H9 (cell line): ENCODE data around the gene PDZD2. TPM values are rescaled to one million over a fixed set of nuclear protein-coding genes. Genes with fewer than 3 reads are reported as not detected.

Experiments
- DNase-seq: peaks from one replicate; pipeline ENCODE4 v3.0.0-alpha.2; 2017
- H2AFZ ChIP-seq: one replicate; pipeline ENCODE4 v1.6.1; 2013; ENCODE audit warnings: mild to moderate bottlenecking, low read length, control low read depth, moderate library complexity
- H2AK5ac ChIP-seq: 2 replicates; pipeline ENCODE4 v1.6.1; 2013; ENCODE audit warnings: low read length, control low read depth, mixed read lengths; ENCODE audit not compliant: insufficient read length
- H2BK120ac ChIP-seq: one replicate; pipeline ENCODE4 v1.6.1; 2013; ENCODE audit warnings: low read depth, mild to moderate bottlenecking, low read length, control low read depth, inconsistent platforms; ENCODE audit not compliant: poor library complexity, severe bottlenecking
- H2BK12ac ChIP-seq: 2 replicates; pipeline ENCODE4 v1.6.1; 2013; ENCODE audit warnings: low read length, control low read depth, mixed read lengths, low read depth; ENCODE audit not compliant: insufficient read length
- H2BK15ac ChIP-seq: 2 replicates; pipeline ENCODE4 v1.6.1; 2013; ENCODE audit warnings: low read depth, low read length, control low read depth
- H2BK20ac ChIP-seq: one replicate; pipeline ENCODE4 v1.6.1; 2013; ENCODE audit warnings: low read depth, mild to moderate bottlenecking, low read length, control low read depth, inconsistent platforms; ENCODE audit not compliant: poor library complexity, severe bottlenecking
- H2BK5ac ChIP-seq: 2 replicates; pipeline ENCODE4 v1.6.1; 2013; ENCODE audit warnings: low read length, control low read depth, mixed read lengths; ENCODE audit not compliant: insufficient read length
- H3K14ac ChIP-seq: 2 replicates; pipeline ENCODE4 v1.6.1; 2013; ENCODE audit warnings: low read length, control low read depth; ENCODE audit not compliant: insufficient read depth
- H3K18ac ChIP-seq: 2 replicates; pipeline ENCODE4 v1.6.1; 2013; ENCODE audit warnings: low read depth, mild to moderate bottlenecking, mixed read lengths, low read length, control low read depth; ENCODE audit not compliant: insufficient read length
- H3K23ac ChIP-seq: 2 replicates; pipeline ENCODE4 v1.6.1; 2013; ENCODE audit warnings: low read length, control low read depth, mixed read lengths, low read depth; ENCODE audit not compliant: insufficient read length
- H3K23me2 ChIP-seq: 2 replicates; pipeline ENCODE4 v1.6.1; 2013; ENCODE audit warnings: low read depth, mild to moderate bottlenecking, mixed read lengths, low read length, control low read depth; ENCODE audit not compliant: insufficient read length, poor library complexity, severe bottlenecking
- H3K27ac ChIP-seq: 2 replicates; pipeline ENCODE4 v1.5.1; 2013; ENCODE audit warnings: low read length, control low read depth, mixed read lengths, low read depth; ENCODE audit not compliant: insufficient read length
- H3K27me3 ChIP-seq: 2 replicates; pipeline ENCODE4 v1.6.1; 2013; ENCODE audit warnings: low read length, control low read depth, inconsistent platforms; ENCODE audit not compliant: insufficient read depth
- H3K4ac ChIP-seq: 2 replicates; pipeline ENCODE4 v1.6.1; 2013; ENCODE audit warnings: low read depth, mild to moderate bottlenecking, control low read depth, inconsistent platforms, low read length, moderate library complexity
- H3K4me1 ChIP-seq: 2 replicates; pipeline ENCODE4 v1.6.1; 2013; ENCODE audit warnings: low read length, control low read depth, inconsistent platforms; ENCODE audit not compliant: insufficient read depth
- H3K4me2 ChIP-seq: 2 replicates; pipeline ENCODE4 v1.6.1; 2013; ENCODE audit warnings: low read length, control low read depth, mixed read lengths; ENCODE audit not compliant: insufficient read length, insufficient read depth
- H3K56ac ChIP-seq: 2 replicates; pipeline ENCODE4 v1.6.1; 2013; ENCODE audit warnings: low read depth, mild to moderate bottlenecking, mixed read lengths, low read length, control low read depth; ENCODE audit not compliant: insufficient read length
- H3K79me1 ChIP-seq: 2 replicates; pipeline ENCODE4 v1.6.1; 2013; ENCODE audit warnings: low read depth, mild to moderate bottlenecking, moderate library complexity, low read length, control low read depth, inconsistent platforms; ENCODE audit not compliant: insufficient read depth, poor library complexity, severe bottlenecking
- H3K79me2 ChIP-seq: 2 replicates; pipeline ENCODE4 v1.6.1; 2013; ENCODE audit warnings: low read length, control low read depth, inconsistent platforms; ENCODE audit not compliant: insufficient read depth
- H3K9ac ChIP-seq: 2 replicates; pipeline ENCODE4 v1.6.1; 2013; ENCODE audit warnings: low read length, control low read depth, mixed read lengths; ENCODE audit not compliant: insufficient read length; ENCODE audit errors: extremely low read depth
- H3K9me3 ChIP-seq: one replicate; pipeline ENCODE4 v1.6.1; 2013; ENCODE audit warnings: low read depth, low read length, inconsistent platforms; ENCODE audit not compliant: control insufficient read depth
- H3T11ph ChIP-seq: one replicate; pipeline ENCODE4 v1.6.1; 2013; ENCODE audit warnings: mild to moderate bottlenecking, low read length, control low read depth, inconsistent platforms
- H4K20me1 ChIP-seq: one replicate; pipeline ENCODE4 v1.6.1; 2013; ENCODE audit not compliant: control insufficient read depth, insufficient read length, insufficient read depth
- H4K5ac ChIP-seq: 2 replicates; pipeline ENCODE4 v1.6.1; 2013; ENCODE audit warnings: low read depth, mild to moderate bottlenecking, mixed read lengths, low read length, control low read depth; ENCODE audit not compliant: insufficient read length
- H4K8ac ChIP-seq: replicated peaks from 2 replicates; pipeline ENCODE4 v1.6.1; 2013; ENCODE audit warnings: low read length, control low read depth, mixed read lengths, low read depth; ENCODE audit not compliant: insufficient read length
- H4K91ac ChIP-seq: 2 replicates; pipeline ENCODE4 v1.6.1; 2013; ENCODE audit warnings: low read depth, mild to moderate bottlenecking, moderate library complexity, mixed read lengths, low read length, control low read depth; ENCODE audit not compliant: insufficient read length
- H3K27ac Mint-ChIP-seq, 3 experiments: 2 replicates in 2 of 3; 3 replicates in 1 of 3; pipeline ENCODE4 v1.8.0; 2020 to 2021; ENCODE audit warnings: mixed read lengths in 3 of 3, mild to moderate bottlenecking in 1 of 3, moderate library complexity in 1 of 3
- H3K27me3 Mint-ChIP-seq: 2 replicates; pipeline ENCODE4 v1.8.0; 2021; ENCODE audit warnings: low read depth, mild to moderate bottlenecking, moderate library complexity, mixed read lengths
- H3K36me3 Mint-ChIP-seq, 3 experiments: 2 replicates in 2 of 3; 3 replicates in 1 of 3; pipeline ENCODE4 v1.8.0; 2020 to 2021; ENCODE audit warnings: low read depth in 3 of 3, mixed read lengths in 3 of 3; ENCODE audit not compliant: insufficient read depth in 1 of 3
- H3K4me1 Mint-ChIP-seq, 2 experiments: 2 replicates each; pipeline ENCODE4 v1.8.0; 2020; ENCODE audit warnings: mixed read lengths in 2 of 2
- H3K4me3 Mint-ChIP-seq, 2 experiments: 2 replicates in 1 of 2; 3 replicates in 1 of 2; pipeline ENCODE4 v1.8.0; 2020 to 2021; ENCODE audit warnings: mild to moderate bottlenecking in 2 of 2, mixed read lengths in 2 of 2, moderate library complexity in 1 of 2
- H3K9me3 Mint-ChIP-seq, 2 experiments: 2 replicates in 1 of 2; 3 replicates in 1 of 2; pipeline ENCODE4 v1.8.0; 2020; ENCODE audit warnings: mild to moderate bottlenecking in 2 of 2, mixed read lengths in 2 of 2, moderate library complexity in 1 of 2
- WGBS: extraction: QIAGEN DNeasy Blood & Tissue Kit; methylation state at CpG from one replicate; pipeline ENCODE4 v1.1.7; 2013; ENCODE audit warnings: missing lambda C conversion rate, low lambda C conversion rate, mixed read lengths; ENCODE audit not compliant: insufficient read length; ENCODE audit errors: extremely low coverage; 5-methylcytosine and 5-hydroxymethylcytosine counted together
- total RNA-seq: library from RNA; stranded (reverse); gene quantifications from 2 replicates; pipeline ENCODE4 v1.2.1, GENCODE V29; 2021
- TF ChIP-seq, protein P1 (sequence below): fragments of 200-600 bp; sonication (generic); conservative IDR thresholded peaks from 3 replicates; pipeline ENCODE4 v1.8.0; 2021; ENCODE audit warnings: antibody characterized with exemption, mild to moderate bottlenecking

The PDZD2 gene
- total RNA-seq, 1 experiment from 2014 or later, result 9.9 TPM

- Histone ChIP-seq H2BK120ac (no peak overlapping the region), H2BK12ac (no peak overlapping the region), H3K9ac (no peak overlapping the region), H3K4ac (no peak overlapping the region), H2BK15ac (no peak overlapping the region), H3K23ac (no peak overlapping the region), H2BK20ac (no peak overlapping the region), H3K79me2 (peaks cover 54% of the 10 kb centered on the region), H3K14ac (no peak overlapping the region), H3K18ac (no peak overlapping the region), H2AFZ (no peak overlapping the region), H3K4me2 (no peak overlapping the region), H3K27ac (no peak overlapping the region), H4K91ac (no peak overlapping the region), H4K8ac (no peak overlapping the region), H3K79me1 (peaks cover 12% of the 10 kb centered on the region), H4K5ac (no peak overlapping the region), H2AK5ac (no peak overlapping the region), H3K27me3 (no peaks in the 10 kb centered on the region), H3K9me3 (no peaks in the 10 kb centered on the region), H3T11ph (no peak overlapping the region), H2BK5ac (no peak overlapping the region), H3K4me1 (peaks cover 3% of the 10 kb centered on the region; the same call in 1 of the 2 replicates), H3K23me2 (peaks cover 5% of the 10 kb centered on the region), H4K20me1 (no peaks in the 10 kb centered on the region), H3K56ac (no peak overlapping the region)
- peaks cover 7 to 12% of the 10 kb centered on the region in 2 experiments for H3K4me1 Mint-ChIP-seq
- no peaks in the 10 kb centered on the region for H3K27me3 Mint-ChIP-seq
- H3K27ac Mint-ChIP-seq, result no peak overlapping the region
- DNase-seq, result no peak
- peaks cover 6 to 15% (median 8%) of the 10 kb centered on the region in 3 experiments; a peak in 5 of 7 replicates for H3K36me3 Mint-ChIP-seq
- TF ChIP-seq, protein P1, sequence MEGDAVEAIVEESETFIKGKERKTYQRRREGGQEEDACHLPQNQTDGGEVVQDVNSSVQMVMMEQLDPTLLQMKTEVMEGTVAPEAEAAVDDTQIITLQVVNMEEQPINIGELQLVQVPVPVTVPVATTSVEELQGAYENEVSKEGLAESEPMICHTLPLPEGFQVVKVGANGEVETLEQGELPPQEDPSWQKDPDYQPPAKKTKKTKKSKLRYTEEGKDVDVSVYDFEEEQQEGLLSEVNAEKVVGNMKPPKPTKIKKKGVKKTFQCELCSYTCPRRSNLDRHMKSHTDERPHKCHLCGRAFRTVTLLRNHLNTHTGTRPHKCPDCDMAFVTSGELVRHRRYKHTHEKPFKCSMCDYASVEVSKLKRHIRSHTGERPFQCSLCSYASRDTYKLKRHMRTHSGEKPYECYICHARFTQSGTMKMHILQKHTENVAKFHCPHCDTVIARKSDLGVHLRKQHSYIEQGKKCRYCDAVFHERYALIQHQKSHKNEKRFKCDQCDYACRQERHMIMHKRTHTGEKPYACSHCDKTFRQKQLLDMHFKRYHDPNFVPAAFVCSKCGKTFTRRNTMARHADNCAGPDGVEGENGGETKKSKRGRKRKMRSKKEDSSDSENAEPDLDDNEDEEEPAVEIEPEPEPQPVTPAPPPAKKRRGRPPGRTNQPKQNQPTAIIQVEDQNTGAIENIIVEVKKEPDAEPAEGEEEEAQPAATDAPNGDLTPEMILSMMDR, result no peak
- WGBS, result no CpG with 5 or more reads among the region's 9 CpGs
- no peak overlapping the region for H3K4me3 Mint-ChIP-seq
- 0 out of 5 replicates have a peak, but pooled peaks cover 0 to 4% of the 10 kb centered on the region in 2 experiments for H3K9me3 Mint-ChIP-seq
Measured at GRCh38 chr5:32156635-32157034, 517.7 kb downstream of the PDZD2 start.
